GM19351 (cell line): Measurements from ENCODE around the gene POLDIP3.

Source experiments
- ATAC-seq: cut with Tn5 transposase; IDR thresholded peaks from one replicate; pipeline ENCODE4 v1.9.1; 2021; ENCODE audit warnings: mild to moderate bottlenecking, moderate library complexity; ENCODE audit not compliant: unreplicated experiment

Gene POLDIP3

DNA sequence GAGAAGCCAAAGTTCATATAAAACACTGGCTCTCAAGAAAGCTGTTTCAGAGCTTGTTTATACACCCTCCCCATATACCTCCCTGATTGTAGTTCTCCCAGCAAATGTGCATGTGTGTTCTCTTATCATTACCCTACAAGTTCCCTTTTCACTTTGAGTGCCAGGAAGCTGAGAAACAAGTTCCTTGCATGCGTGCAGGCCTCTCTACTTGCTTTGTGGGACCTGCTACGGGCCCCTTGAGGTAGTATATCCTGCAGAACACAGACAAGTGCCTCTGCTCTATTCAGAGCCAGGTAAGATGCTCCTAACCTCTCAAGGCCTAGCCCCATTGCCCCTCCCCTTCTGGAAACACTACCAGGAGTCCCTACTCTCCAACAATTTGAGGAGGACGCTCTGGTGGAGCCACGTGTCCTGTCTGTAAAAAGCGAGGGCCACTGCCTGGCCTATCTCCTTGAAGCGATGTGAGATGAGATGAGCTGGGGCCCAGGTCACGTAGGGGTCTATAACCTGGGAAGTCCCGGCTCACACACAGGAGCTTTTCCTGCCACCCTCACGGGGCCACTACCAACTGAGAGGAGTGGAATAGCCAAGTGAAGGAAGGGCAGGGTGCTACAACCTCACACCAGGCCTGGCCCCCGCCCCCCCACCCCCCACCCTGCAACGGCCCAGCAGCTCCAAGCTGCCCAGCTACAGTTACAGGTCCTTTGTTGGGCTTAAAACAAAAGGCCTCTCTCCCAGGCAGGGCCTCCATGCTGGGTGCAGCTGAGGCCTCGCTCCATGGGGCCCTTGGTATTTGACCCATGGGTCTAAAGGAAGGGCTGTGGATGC, 28.3 kb upstream of the POLDIP3 start:
- no peak for ATAC-seq

DNA sequence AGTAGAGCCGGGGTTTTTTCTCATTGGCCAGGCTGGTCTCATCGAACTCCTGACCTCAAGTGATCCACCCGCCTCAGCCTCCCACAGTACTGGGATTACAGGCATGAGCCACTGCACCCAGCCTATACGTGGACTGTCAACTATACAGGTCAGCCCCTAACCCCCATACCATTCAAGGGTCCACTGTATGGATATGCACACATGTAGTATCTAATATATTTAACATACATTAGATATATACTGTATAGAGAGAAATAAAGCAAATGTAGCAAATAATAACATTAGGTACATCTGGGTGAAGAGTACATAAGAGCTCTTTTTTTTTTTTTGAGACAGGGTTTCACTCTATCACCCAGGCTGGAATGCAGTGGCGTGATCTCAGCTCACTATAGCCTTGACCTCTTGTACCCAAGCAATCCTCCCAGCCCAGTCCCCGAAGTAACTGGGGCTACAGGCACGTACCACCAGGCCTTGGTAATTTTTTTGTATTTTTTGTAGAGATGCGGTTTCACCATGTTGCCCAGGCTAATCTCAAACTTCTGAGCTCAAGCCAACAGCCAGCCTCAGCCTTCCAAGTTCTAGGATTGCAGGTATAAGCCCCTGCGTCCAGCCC, 27.2 kb upstream of the POLDIP3 start:
- no peak for ATAC-seq

DNA sequence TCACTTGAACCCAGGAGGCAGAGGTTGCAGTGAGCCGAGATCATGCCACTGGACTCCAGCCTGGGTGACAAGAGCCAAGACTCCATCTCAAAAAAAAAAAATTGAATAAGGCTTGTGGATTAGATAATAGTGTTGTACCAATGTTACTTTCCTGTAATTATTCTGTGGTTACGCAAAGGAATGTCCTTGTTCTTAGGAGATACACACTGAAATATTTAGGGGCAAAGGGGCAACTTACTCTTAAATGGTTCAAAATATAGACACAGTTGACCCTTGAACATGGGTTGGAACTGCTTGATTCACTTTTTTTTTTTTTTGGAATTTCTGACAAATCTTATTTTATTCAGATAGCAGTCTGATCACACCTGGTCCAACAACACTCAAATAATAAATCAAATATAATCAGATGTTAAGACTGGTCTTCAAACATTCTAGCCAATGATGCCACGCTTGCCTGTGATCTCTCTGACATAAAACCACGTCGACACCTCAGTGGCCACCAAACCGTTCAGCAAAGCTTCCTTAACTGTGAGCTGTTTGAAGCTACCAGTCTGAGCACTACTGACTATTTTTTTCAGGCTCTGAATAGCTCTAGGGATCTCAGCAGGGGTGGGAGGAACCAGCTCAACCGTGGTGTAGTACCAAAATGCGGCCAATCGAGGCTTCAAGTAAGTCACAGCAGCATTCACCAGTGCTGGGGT, 25.0 kb upstream of the POLDIP3 start:
- ATAC-seq = no peak

DNA sequence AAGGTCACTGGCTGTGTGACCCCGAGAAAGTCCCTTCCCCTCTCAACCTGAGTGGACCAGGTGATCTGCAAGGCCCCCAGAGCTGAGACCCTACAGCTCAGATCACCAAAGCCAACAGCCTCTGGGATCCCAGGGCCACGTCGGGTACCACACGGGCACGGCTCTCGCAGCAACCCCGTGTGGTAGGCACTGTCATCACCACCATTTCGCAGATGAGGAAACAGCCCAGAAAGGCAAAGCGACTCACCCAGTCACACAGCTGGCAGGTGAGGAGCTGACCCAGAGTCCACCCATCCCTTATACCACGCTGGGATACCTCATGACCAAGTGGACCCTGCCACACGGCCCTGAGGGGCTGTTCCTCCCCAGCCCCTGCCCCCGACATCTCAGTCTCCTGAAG, 22.9 kb upstream of the POLDIP3 start:
- no peak for ATAC-seq

DNA sequence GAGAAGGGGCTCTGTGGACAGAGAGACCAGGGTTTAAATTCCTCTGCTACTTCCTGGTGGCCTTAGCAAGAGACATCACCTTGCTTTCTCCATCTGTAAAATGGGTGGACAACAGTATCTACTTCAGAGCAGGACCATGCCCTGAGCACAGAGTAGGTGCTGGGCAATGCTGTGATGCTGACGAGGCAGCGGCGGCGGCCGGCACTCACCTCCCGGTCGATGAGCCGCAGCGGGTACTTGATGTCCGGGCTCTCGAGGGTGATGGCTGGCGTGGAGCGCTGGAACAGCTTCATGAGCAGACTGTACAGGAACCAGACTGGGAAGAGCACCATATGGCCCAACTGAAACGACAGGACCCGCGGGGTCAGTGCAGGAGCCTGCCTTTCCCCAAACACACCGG, 21.8 kb upstream of the POLDIP3 start:
- ATAC-seq = no peak

DNA sequence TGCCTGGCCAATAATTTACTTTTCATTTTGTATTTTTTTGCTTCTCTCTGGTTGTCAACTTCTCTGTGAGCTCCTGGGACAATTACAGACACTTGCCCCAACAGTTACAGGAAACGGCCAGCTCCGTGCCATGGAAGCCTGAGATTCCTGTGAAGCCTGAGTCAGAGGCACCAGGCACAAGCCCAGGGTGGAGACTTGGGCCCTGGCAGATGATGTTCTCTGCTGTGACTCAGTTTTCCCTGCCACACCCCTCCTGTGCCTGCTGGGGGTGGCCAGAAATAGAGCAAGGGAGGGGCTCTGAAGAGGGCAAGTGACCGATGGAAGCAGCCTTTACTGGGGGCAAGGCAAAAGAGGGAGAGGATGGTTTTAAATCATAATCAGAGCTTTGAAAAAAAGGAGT, 20.8 kb upstream of the POLDIP3 start:
- ATAC-seq = no peak

DNA sequence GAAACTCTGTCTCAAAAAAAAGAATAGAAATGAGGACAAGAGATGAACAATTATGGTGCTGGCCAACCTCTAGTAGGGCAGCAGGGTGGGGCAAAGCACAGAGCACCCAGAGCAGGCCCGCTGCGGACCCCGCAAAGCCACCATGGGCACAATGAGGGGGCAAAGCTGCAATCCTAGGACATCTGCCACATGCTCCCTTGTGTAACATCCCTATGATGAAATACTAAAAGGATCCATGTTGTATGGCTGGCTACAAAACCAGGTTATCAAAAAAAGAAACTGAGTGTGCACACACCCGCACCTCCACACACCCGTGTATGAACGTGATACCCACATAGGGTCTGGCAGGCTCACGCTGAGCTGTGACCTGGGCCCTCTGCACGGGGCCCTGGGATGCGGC, 18.3 kb upstream of the POLDIP3 start:
- no peak for ATAC-seq

DNA sequence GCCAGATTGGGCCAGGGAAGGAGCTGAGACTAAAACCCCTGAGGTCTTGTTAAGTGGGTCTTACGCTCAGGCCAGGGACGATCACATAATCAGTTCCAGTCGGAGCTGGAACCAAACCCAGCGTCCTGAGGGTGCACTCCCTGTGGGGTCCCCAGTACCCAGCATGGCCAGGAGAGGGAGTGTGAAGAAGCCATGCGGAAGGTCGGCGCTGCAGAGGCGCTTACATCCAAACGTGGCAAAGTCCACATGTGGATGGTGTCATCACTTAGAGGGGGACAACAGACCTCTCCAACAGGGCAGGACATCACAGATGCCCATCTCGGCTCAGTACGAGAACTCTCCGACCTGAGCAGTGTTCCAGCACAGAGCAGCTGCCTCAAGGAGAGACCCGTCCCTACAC, 17.4 kb upstream of the POLDIP3 start:
- ATAC-seq = no peak

DNA sequence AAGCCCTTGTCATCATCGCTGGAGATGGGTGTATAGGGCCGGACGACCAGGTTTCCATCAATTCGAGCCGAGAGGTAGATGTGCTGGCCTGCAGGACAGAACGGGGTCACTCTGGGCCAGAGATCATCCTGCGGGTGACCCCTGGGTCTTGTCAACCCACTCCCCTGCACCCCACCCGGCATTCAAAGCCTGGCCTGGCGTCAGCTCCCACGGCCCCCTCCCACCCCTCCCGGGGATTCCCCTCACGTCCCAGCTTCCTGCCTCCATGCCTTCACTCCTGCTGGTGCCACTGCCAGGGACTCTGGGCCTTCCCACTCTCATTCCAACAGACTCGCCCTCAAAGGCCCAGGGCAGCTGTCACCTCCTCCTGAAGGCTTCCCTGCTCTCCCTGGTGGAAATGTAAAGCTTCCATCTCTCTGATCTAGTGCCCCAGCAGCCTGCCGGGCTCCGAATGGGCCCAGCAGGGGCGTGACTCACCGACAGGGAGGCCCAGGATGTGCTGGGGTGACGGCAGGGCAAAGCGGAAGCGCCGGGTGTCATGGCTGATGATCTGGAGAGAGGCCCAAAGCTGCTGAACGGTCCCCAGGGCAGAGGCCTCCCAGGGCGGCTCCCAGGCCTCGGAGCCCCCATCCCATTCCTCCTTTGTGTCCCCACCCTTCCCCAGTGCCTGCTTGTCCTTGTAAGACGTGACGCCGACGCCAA, 16.4 kb upstream of the POLDIP3 start:
- no peak for ATAC-seq

DNA sequence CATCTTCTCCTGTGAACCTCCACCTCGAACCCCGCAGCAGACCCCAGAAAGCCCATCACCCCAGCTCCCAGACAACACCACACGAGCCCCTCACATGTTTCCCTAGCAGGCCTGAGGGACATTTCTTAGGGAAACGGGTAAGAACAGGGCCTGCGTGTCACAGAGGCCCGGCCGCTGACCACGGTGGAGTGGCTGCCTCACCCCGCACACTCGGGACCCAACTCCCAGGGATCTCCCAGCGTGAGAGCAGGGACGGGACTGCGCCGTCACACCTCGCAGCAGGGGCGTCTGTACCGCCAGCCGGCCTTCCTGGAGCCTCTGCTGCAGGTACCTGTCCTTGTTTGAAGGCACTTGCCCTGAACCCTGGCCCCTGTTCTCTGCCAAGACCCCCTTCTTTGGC, 15.5 kb upstream of the POLDIP3 start:
- no peak for ATAC-seq

DNA sequence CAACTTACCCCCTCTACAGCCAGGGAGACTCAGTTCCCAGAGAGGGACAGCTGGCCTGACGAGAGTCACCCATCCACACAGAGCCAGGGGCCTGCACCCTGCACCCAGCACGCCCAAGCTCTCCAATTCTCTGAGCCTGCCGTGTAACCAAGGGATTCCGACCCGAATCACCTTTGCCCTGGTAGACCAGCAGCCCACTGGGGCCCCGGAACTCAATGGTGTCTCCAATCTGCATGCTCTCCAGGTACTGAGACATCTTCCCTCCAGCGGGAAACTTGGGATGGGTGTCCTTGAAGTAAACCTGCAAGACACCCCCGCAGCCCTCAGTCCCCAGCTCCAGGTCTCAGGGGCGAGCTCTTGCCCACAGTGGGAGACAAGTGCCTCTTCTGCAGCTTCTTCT, 13.3 kb upstream of the POLDIP3 start:
- no peak for ATAC-seq

DNA sequence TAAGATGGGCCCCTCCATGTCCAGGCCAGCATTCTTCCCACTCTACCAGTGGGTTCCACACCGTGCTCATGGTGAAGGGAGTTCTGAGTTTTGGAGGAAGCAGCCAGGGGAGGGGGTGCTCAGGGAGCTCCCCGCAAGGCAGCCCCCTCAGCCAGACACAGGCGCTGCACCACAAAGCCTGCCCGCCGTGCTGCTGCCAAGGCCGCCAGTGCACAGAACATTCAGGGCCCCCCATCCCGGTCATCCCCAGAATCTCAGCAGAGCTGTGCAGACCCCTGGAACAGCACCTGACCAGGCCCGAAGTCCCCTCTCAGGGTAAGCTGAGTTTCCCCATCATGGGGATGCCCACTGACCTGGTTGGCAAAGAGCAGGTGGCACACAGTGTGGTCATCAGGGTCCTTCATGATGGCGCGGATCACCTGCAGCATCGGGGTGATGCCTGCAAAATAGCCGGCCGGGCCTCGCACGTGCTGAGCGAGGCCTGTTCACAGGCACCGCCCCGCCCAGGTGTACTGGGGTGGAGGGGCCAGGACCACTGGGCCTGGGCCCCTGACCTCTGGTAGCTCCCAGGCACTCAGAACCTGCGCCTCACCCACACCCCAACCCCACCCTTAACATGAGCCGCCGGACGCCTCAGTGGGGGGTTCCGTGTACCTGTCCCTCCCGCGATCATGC, 12.4 kb upstream of the POLDIP3 start:
- no peak for ATAC-seq

DNA sequence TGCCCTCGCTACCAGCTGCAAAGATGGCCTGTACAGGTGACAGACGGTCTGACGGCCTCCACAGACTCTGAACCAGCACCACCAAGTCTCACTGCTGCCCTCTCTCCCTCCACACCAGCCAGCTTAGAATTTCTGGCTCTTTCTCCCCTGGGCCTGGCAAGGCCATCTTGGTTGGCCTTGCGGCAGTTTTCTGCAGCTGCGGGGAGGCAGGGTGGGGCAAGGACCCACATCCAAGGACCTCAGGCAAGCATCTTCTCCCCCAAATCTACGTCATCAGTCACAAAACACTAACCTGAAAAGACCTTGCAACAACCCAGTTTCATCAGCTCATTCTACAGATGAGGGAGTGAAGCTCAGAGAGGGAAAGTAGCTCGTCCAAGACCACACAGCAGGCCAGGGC, 11.7 kb upstream of the POLDIP3 start:
- ATAC-seq = no peak

DNA sequence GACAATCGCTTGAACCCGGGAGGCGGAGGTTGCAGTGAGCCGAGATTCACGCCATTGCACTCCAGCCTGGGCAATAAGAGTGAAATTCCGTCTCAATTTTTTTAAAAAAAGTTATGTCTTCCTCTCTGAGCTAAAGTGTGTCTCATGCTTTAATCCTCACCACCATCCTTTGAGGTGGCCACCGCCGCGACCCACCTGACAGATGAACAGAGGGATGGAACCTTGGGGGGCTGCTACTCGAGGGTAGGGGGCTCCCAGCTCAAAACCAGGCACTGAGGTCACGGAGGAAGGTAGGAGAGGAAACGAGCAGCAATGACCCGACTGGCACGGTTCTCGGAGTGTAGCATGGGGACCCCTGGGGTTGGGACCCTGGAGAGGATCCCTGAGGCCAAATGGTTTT, 10.7 kb upstream of the POLDIP3 start:
- no peak for ATAC-seq

DNA sequence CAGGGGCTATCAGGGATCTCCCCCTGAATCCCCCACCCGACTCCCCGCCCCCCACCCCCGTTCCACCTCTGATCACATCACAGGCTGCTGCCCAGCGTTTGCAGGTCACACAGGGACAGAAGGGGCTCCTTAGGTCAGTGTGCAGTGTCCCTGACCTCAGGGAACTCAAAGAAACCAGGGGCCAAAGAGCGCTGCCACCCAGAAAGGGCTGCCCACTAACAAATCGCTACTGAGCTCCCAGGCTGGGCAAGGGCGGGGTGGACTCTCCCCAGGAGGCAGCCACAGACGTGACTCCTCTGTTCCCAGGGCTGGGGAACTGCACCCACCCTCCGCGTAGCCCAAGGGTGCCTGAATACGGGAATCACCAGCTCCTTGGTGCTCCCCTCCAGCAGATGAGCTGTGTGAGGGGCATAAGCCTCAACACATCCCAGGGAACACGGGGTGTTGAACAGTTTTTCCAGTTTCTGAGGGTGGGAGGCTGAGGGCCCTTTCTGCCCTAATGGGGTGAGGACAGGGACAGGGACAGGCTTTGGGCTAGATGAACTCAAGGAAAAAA, 9.9 kb upstream of the POLDIP3 start:
- ATAC-seq = no peak

DNA sequence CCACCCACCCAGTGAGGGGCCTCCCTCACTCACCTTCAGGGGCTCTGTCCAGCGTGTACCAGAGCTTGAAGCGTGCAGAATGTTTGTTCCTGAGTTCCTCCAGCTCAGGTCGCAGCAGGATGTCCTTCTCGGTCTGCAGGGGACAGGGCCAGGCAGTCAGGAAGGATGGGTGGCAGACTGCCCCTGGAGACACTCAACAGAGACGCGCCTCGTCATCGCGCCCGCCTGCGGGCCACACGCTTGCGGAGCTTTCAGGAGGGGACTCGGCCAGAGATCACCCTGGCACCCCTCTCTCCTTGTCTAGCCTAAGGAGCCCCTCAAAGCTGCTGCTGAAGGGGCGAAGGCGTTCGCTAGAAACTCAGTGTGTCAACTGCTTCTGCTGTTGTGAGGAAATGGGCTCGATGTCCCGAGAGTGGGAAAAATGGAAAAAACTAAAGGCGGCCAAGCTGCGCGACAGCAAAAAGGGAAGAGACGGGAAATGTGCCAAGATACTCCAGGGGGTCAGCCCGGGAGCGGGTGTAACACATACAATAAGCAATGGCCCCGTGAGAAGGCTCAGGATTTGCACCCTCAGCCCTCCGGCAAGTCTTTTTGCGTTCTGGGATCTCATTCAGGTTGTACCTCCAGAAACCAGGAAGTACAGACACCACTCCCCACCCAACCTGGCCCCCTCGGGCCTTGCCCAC, 9.2 kb upstream of the POLDIP3 start:
- ATAC-seq = no peak

DNA sequence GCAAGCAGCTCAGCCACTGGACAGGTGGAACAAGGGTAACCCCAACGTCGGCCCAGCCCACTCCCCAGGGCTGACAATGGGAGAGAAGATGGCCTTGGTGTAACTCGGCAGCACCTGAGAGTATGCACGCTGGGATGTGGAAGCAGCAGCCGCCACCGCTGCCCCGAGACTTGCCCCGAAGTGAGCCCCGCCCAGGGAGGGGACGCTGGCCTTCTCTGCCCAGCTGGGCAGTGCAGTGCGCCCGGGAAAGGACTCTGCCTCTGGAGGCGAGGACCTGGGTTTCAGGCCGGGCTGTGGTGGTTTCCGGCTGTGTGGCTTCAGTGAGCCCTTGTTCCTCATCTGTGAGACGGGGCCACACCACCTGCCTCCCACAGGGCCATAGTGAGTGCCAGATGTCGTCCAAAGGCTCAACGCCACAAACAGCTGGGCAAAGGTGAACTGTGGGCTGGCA, 8.6 kb upstream of the POLDIP3 start:
- ATAC-seq = no peak

DNA sequence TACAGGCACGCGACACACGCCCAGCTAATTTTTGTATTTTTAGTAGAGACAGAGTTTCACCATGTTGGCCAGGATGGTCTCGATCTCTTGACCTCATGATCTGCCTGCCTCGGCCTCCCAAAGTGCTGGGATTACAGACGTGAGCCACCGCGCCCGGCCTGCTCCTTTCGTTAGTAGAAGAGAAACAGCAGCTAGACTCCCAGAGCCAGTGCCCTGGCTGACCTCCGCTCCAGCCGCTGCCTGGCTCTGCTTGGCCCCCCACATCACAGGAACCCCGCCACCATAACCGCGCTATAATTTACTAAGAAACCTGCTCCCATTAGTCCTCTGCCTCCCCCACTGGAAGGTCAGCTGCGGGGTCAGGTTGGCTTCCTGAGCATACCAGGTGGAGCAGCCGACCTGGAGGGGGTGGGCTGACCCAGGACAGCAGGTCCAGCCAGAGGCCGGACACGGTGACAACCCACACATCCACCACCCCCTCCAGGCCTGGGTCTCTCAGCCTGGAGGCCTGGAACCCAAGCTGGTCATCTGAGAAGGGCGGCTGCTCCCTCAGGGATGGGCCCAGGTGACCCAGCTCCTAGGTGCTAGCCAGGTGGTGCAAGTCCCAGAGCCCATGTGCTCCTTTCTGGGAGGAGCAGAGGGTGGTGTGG, 7.5 kb upstream of the POLDIP3 start:
- ATAC-seq = no peak

DNA sequence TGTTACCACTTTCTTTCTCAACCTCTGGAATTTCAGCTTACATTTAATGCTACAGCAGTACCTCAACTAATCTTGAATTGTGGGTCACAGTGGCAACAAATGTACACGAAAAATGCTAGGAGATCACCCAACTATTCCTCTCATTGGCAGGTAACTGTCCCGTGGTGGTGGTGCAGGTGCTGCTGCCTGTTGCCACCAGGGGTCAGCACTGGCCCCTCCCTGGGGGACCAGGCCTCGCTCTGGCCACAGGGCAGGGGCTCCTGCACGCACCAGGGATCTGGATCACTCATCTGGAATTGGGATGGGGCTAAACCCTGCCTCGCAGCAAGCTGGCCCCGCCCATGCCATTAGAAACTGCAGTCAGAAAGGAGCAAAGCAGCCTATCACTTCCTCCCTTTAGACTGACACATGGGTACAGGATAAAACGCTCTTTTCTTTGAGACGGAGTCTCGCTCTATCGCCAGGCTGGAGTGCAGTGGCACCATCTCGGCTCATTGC, 6.9 kb upstream of the POLDIP3 start:
- ATAC-seq = no peak
